GM12874 (cell line): ENCODE measurements around the gene SSNA1.
A peak's percentile ranks its signal among the peaks of the same experiment; 100 is the strongest.

Source experiments
- TF ChIP-seq, protein P1 (sequence below): IDR thresholded peaks from 2 replicates; pipeline ENCODE4 v1.5.1; 2011; ENCODE audit warnings: low read depth, mild to moderate bottlenecking, control low read depth, low read length, moderate library complexity; ENCODE audit not compliant: insufficient read depth

Gene SSNA1

DNA sequence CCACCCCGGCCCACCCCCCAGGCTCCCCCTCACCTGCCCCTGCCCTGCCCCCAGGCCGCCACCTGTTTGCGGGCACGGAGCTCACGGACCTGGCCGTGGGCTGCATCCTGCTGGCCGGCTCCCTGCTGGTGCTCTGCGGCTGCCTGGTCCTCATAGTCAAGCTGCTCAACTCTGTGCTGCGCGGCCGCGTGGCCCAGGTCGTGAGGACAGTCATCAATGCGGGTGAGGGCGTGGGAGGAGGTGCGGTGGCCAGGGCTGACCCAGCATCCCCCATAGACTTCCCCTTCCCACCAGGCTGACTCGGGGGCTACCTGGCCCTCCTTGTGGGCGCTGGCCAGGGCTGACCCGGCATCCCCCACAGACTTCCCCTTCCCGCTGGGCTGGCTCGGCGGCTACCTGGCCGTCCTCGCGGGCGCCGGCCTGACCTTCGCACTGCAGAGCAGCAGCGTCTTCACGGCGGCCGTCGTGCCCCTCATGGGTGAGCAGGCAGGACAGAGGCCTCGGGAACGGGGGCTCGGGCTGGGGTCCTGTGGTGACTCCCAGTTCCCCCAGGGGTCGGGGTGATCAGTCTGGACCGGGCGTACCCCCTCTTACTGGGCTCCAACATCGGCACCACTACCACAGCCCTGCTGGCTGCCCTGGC is 45.7 kb downstream of the SSNA1 start:
- TF ChIP-seq, protein P1, sequence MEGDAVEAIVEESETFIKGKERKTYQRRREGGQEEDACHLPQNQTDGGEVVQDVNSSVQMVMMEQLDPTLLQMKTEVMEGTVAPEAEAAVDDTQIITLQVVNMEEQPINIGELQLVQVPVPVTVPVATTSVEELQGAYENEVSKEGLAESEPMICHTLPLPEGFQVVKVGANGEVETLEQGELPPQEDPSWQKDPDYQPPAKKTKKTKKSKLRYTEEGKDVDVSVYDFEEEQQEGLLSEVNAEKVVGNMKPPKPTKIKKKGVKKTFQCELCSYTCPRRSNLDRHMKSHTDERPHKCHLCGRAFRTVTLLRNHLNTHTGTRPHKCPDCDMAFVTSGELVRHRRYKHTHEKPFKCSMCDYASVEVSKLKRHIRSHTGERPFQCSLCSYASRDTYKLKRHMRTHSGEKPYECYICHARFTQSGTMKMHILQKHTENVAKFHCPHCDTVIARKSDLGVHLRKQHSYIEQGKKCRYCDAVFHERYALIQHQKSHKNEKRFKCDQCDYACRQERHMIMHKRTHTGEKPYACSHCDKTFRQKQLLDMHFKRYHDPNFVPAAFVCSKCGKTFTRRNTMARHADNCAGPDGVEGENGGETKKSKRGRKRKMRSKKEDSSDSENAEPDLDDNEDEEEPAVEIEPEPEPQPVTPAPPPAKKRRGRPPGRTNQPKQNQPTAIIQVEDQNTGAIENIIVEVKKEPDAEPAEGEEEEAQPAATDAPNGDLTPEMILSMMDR = no peak

DNA sequence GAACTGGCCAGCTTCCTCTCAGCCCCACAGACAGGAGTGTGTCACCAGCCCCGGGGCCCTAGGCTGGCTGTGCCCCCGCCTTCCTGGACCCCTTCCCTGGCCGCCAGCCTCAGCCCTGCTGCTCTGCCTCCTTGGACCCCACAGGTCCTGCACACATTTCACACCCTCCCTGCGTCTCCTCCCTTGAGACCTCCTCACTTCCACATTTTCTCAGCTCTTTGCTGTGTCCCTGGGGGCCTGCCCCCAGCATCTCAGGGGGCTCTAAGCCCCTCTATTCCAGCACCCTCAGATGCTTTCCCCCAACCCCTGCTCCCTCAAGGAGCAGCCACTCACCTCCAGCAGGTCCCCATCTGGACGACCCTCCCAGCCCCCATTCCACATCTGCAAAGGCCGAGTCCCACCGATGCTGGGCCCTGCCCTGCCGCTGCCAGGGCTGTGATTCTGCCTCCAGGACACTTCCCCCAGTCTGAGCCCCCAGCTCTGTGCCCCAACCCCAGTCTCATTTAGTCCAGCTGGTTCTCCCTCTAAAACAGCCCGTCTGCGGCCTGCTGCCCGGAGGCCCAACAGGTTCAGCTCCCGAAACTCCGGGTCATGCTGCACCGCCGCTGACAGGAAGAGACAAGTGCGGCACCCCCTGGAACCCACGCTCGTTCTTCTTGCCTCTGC is 46.4 kb downstream of the SSNA1 start:
- TF ChIP-seq, protein P1 = no peak

DNA sequence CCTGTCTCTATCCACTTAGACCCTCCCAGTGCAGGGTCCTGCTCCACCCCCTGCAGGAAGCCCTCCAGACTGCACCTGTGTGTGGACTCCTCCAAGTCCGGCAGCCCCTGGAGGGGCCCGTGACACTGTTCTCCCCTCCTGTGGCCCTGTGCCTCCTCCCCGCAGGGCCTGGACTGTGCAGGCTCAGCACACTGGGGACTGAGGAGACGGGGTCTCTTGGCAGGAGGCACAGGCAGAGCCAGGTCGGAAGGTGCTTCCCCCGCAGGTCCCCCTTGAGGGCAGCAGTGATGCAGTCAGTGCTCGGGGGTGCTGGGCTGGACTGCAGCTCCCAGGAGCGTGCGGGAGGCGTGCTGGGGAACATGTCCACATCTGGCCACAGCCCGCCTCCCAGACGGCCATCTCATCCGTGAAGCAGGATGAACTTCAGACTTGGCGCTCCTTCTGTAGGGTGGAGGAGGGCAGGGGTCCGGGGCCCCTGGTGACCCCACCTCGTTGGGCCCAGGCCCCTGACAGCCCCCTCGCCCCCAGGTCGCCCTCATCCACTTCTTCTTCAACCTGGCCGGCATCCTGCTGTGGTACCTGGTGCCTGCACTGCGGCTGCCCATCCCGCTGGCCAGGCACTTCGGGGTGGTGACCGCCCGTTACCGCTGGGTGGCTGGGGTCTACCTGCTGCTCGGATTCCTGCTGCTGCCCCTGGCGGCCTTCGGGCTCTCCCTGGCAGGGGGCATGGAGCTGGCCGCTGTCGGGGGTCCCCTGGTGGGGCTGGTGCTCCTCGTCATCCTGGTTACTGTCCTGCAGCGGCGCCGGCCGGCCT is 47.2 kb downstream of the SSNA1 start:
- TF ChIP-seq, protein P1 = no peak

DNA sequence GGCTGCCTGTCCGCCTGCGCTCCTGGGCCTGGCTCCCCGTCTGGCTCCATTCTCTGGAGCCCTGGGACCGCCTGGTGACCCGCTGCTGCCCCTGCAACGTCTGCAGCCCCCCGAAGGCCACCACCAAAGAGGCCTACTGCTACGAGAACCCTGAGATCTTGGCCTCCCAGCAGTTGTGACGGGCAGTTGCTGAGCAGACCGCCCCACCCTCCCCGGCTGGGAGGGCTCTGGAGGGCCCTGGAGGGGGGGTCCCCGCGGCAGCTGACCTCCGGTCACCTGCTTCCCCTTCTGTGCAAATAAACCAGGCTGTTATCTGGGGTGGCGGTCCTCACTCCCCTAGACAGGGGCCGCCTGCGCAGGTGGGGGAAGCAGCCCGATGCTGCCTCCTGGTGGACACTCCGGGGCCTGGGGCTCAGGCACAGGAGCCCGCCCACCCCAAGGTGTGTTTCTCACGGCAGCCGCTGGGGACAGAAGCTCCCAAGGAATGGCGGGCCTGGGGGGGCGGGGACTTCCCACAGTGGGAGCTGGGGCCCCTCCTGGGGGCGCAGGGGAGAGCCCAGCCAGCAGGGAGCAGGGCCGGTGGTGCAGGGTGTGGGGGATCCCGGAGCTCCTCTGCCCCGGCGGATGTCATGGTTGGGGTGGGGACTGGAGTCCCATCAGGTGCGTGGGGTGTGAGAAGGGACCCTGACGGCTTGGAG is 47.9 kb downstream of the SSNA1 start:
- TF ChIP-seq, protein P1 = peak; percentile 99

DNA sequence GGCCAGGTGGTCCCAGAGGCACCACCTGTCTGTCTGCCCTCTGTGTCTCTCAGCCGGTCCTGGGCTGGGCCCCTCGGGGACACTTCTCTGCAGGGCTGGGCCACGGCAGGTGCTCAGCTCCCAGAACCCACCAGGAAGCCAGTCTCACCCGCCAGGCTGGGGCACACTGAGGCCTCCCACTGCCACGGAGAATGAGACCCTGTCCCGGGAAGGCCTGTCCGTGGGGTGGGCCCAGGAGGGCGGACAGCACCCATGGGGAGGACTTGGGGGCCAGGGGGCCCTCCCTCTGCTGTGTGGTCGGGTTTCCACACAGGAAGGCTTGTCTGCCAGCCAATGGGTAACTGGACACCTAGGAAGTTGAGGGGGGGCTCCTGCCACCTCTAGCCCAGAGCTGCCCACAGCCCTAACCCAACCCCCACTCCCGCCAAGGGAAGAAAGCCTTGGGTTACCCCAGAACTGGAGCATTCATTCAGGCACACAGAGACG is 48.5 kb downstream of the SSNA1 start:
- TF ChIP-seq, protein P1 = no peak

DNA sequence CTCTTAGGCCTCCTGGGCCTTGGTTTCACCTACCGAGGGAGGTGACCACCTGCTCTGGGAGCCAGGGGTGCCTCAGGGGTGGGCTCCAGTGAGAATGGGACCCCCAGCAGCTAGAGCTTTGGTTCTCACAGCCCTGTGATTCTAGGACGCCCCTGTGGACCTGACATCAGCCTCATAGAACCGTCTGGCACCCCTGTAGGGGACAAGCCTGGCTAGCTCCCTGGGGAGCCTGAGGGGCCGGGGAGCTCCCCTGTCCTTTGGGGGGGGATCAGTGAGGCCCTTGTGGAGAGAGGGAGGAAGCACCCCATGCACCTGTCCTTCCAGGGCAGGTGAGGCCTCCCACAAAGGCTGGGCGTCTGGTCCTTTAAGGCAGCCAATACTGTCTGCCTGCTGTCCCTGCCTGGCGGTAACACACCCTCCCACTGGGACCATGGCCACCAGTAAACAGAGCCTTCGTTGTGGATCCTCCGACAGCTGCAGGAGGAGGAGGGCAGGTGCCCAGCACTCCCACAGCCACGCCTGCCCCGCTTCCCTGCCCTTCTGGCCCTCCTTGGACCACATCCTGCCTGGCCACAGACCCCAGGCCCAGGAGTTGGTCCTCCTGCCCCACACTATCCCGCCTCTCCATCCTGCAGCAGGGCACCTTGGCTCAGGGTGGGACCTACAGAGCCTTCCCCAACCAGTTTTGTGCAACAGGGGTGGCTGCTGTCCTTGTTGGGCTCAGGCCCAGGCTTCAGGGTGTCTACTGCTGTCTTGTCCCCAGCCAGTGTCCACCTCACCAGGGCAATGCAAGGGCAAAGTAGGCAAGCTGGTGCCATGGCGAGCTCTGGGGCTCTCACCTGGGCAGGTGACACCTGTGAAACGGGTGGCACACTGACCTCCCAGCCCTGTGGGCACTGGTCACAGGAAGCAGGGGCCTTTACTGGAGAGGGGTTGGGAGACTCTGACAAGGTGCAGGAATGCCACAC is 49.6 kb downstream of the SSNA1 start:
- TF ChIP-seq, protein P1 = no peak
